ENCODE results near the gene CDK1. TPM values are rescaled to one million over a fixed set of nuclear protein-coding genes. Genes with fewer than 3 reads are reported as not detected.
A peak's percentile ranks its signal among the peaks of the same experiment; 100 is the strongest.
"Not testable (repeated sequence)": the region's sequence is repeated elsewhere in the genome, so short reads cannot be mapped to it uniquely, and the experiment has no call there.

The CDK1 gene
- total RNA-seq, 1 donor from 2014 or later = 41.8 TPM

DNA sequence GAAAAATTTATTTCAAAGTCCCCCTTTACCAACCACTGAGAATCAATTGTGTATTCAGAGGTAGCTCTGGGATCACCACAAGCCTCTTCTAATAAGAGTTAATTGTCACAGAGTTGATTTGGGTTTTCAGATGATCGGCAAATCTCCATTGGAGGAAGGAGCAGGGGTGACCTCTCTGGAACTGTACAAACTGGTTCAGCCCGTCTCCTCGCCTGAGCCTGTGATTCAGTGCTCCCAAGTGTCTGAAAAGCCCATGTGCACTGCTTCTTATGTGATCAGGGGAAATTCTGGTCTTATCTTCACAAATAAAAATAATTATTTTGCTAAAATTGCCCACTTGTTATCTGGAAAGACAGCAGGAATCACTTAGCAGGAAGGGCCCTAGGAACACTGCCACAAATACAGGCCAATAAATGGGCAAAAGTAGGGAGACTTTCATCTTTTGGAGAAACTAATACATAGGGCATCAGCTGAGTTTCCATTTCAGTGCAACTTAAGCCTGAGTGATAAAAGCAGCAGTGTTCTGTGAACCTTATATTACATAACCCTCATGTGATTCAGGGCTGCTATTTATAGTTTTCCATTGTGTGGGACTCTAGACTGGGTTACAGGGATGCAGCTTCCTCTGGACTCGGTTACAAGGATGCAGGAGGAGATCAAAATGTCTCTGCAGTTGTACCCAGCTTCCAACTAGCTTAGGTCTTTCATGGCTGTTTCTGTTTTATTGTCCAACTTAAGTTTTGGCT, 32.3 kb downstream of the CDK1 start:
- DNase-seq (ENCODE audit: low read depth in 2 of 2) = peak; percentile 59 to 79

GRCh38 chr10:60816628-60817397, 38.5 kb downstream of the CDK1 start:
- peak; percentile 89 to 90 for DNase-seq (ENCODE audit: low read depth in 2 of 2)

GRCh38 chr10:60817398-60817805, 39.1 kb downstream of the CDK1 start:
- no peak for DNase-seq (ENCODE audit: low read depth in 2 of 2)

DNA sequence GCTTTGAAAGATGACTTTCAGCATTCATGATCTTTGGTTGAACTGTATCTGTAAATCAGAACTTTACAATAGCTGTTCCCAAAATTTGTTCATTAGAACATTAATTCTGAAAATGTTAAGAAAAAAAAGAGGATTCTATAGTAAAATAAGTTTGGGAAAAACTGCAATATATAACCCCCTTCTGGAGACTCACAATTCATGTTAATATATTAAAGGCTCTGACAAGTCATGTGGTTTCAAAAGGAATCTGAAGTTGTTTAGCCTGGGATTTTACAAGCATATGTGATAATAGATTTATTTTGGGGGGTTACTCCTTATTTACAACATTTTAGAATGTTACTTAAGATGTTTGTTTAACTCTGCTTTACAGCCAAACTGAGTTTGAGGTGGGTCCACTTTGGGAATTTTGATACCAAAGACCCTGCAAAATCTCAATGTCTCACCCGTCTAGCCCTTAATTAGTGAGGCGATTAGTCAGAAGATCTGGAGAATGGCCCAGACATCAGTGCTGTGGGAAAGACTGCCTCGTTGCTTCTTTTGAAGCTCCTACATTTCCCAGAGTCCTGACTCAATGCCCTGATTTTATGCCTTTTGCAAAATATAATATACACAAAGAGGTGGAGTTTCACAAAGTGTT, 40.0 kb downstream of the CDK1 start:
- DNase-seq (ENCODE audit: low read depth in 2 of 2) = no peak

GRCh38 chr10:60819271-60819670, 41.0 kb downstream of the CDK1 start:
- no peak for DNase-seq (ENCODE audit: low read depth in 2 of 2)

GRCh38 chr10:60820093-60820754, 41.9 kb downstream of the CDK1 start:
- DNase-seq (ENCODE audit: low read depth in 2 of 2) = peak in 1 of 2 donors; percentile 60

DNA sequence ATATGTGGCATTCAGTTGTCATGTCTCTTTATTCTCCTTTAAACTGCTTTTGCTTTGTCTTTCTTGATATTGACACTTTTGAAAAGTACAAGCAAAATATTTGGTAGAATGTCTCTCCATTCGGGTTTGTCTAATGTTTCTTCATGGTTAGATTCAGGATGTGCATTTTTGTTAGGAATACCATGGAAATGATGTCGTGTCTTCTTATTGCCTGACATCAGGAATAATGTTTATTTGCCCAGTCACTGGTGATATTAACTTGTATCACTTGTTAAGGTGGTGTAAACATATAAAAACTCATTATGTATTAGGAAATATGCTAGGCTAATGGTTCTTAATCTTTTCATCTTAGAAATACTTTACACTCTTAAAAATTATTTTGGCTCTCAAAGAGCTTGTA, 43.4 kb downstream of the CDK1 start:
- no peak for DNase-seq (ENCODE audit: low read depth in 2 of 2)

GRCh38 chr10:60822809-60823208, 44.5 kb downstream of the CDK1 start:
- DNase-seq (ENCODE audit: low read depth in 2 of 2) = no peak

DNA sequence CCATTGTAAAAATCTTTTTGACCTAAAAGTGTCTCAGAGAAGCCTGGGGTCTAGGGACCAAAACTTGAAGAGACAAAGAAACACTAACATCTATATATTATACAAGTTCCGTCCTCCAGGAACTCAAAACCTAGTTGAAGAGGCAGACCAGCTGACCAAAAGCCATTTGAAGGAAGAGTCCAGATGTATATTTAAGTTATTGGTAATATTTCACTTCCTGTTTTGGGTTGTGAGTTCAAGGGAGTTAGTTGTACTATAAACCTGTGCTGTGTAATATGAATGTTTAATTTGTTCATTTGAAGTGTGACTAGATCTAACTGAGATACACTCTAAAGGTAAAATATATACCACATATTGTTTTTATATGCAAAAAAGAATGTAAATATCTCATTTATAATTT, 45.0 kb downstream of the CDK1 start:
- DNase-seq (ENCODE audit: low read depth in 2 of 2) = no peak

GRCh38 chr10:60825520-60825919, 47.2 kb downstream of the CDK1 start:
- no peak for DNase-seq (ENCODE audit: low read depth in 2 of 2)

GRCh38 chr10:60827791-60828488, 49.7 kb downstream of the CDK1 start:
- DNase-seq (ENCODE audit: low read depth in 2 of 2) = peak; percentile 88 to 97

- DNase-seq (ENCODE audit: low read depth in 2 of 2) = peak; percentile 91 to 94
Observed at GRCh38 chr10:60828489-60828852, 50.2 kb downstream of the CDK1 start.

DNA sequence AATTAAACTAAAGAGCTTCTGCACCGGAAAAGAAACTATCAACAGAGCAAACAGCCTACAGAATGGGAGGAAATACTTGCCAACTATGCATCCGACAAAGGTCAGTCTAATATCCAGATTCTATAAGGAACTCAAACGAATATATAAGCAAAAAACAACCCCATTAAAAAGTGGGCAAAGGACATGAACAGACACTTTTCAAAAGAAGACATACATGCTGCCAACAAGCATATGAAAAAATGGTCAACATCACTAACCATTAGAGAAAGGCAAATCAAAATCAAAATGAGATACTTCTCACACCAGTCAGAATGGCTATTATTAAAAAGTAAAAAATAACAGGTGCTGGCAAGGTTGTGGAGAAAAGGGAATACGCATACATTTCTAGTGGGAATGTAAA, 53.9 kb downstream of the CDK1 start:
- not testable (repeated sequence) for DNase-seq (ENCODE audit: low read depth in 2 of 2)

DNA sequence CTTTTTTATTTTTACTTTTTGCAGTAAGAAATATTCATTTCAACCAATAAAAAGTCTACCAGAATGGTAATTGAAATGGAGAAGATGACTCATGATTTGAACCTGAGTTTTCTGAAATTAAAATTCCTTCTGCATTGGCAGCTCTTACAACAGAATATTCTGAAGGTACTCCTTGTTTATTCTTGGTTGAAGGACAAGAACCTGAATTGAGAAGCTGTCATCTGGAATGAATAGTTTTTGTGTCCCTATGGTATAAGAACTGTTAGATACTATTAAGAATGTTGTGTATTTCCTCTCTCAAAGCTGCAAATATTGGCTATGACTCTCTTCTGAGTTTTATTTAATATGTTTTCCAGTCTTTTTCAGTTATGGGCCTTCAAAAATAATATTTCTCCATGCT, 56.1 kb downstream of the CDK1 start:
- no peak for DNase-seq (ENCODE audit: low read depth in 2 of 2)

DNA sequence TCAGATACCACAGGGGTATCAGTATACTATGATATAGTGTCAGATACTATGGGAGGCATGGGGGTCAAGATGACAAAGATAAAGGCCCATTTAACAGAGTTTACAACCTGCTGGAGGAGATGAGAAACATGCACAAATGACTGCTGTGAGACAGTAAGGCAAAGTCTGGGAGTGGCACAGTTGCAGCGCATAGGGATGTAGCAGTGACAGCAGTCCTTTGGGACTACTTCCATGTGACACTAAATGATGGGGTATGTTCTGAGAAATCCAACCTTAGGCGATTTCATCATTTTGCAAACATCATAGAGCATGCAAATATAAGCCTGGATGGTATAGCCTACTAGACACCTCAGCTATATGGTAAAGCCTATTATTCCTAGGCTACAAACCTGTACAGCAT, 56.8 kb downstream of the CDK1 start:
- DNase-seq (ENCODE audit: low read depth in 2 of 2) = no peak

DNA sequence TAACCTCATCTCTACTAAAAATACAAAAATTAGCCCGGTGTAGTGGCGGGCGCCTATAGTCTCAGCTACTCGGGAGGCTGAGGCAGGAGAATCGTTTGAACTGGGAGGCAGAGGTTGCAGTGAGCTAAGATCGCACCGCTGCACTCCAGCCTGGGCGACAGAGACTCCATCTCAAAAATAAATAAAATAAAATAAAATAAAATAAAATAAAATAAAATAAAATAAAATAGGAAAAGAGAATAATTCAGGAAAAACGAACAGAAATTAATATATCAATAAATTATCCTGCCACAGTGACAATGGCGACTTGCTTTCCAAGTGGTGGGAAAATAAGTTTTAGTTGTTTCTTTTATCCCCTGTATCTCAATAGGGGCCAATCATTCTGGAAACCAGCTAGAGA, 62.9 kb downstream of the CDK1 start:
- not testable (repeated sequence) for DNase-seq (ENCODE audit: low read depth in 2 of 2)

DNA sequence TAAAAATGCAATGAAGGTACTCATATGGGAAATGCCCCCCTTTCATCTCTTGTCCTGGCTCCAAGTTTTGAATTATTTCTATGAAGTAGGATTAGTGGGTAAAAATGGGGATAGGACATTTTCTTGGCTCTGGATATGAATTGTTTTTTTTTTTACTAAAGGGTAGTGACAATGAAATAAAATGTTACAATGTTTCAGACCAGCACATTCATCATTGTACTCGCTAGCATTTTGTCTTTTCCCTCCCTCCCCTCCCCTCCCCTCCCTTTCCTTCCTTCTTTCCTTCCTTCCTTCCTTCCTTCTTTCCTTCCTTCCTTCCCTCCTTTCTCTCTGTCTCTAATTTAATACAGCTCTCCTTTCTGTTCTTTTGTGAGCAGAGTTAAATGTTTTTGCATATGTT, 64.4 kb downstream of the CDK1 start:
- DNase-seq (ENCODE audit: low read depth in 2 of 2) = no peak

Measured in dermis microvascular lymphatic vessel endothelial cell (primary cell).